ENCODE measurements around the gene MALRD1.

The MALRD1 gene

GRCh38 chr10:19421674-19422073 lies 373.1 kb downstream of the MALRD1 start:
- Histone ChIP-seq H3K9ac (ENCODE audit: low read length) (no peak overlapping the region), H3K27ac (ENCODE audit: low read depth, low read length) (no peak overlapping the region), H3K4me1 (ENCODE audit: control insufficient read depth, insufficient read depth, low read length) (no peaks in the 10 kb centered on the region), H3K4me3 (ENCODE audit: low read length) (no peak overlapping the region), H3K27me3 (ENCODE audit: control insufficient read depth, insufficient read depth, low read length) (no peaks in the 10 kb centered on the region), H3K36me3 (ENCODE audit: control insufficient read depth, insufficient read depth, low read length) (no peaks in the 10 kb centered on the region)

GRCh38 chr10:19426034-19426433 lies 377.4 kb downstream of the MALRD1 start:
- Histone ChIP-seq H3K9ac (ENCODE audit: low read length) (no peak overlapping the region), H3K36me3 (ENCODE audit: control insufficient read depth, insufficient read depth, low read length) (no peaks in the 10 kb centered on the region), H3K4me1 (ENCODE audit: control insufficient read depth, insufficient read depth, low read length) (no peaks in the 10 kb centered on the region)

GRCh38 chr10:19431622-19432351 lies 383.2 kb downstream of the MALRD1 start:
- H3K36me3 ChIP-seq (ENCODE audit: control insufficient read depth, insufficient read depth, low read length), result no peaks in the 10 kb centered on the region
- H3K27ac ChIP-seq (ENCODE audit: low read depth, low read length), result no peak overlapping the region
- no peak overlapping the region for H3K9ac ChIP-seq (ENCODE audit: low read length)
- H3K4me3 ChIP-seq (ENCODE audit: low read length), result no peak overlapping the region
- H3K27me3 ChIP-seq (ENCODE audit: control insufficient read depth, insufficient read depth, low read length), result no peaks in the 10 kb centered on the region
- H3K4me1 ChIP-seq (ENCODE audit: control insufficient read depth, insufficient read depth, low read length), result no peaks in the 10 kb centered on the region

More at GRCh38 chr10:19426034-19426433, 377.4 kb downstream of the MALRD1 start:
- Histone ChIP-seq H3K27me3 (ENCODE audit: control insufficient read depth, insufficient read depth, low read length) (no peaks in the 10 kb centered on the region), H3K27ac (ENCODE audit: low read depth, low read length) (no peak overlapping the region), H3K4me3 (ENCODE audit: low read length) (no peak overlapping the region)

GRCh38 chr10:19449860-19450259 lies 401.3 kb downstream of the MALRD1 start:
- no peak overlapping the region for H3K9ac ChIP-seq (ENCODE audit: low read length)
- no peak overlapping the region for H3K27ac ChIP-seq (ENCODE audit: low read depth, low read length)
- no peaks in the 10 kb centered on the region for H3K4me1 ChIP-seq (ENCODE audit: control insufficient read depth, insufficient read depth, low read length)
- H3K4me3 ChIP-seq (ENCODE audit: low read length), result no peak overlapping the region
- H3K27me3 ChIP-seq (ENCODE audit: control insufficient read depth, insufficient read depth, low read length), result no peaks in the 10 kb centered on the region
- H3K36me3 ChIP-seq (ENCODE audit: control insufficient read depth, insufficient read depth, low read length), result no peaks in the 10 kb centered on the region

- H3K27me3 ChIP-seq (ENCODE audit: control insufficient read depth, insufficient read depth, low read length), result no peaks in the 10 kb centered on the region
- no peaks in the 10 kb centered on the region for H3K36me3 ChIP-seq (ENCODE audit: control insufficient read depth, insufficient read depth, low read length)
- no peaks in the 10 kb centered on the region for H3K4me1 ChIP-seq (ENCODE audit: control insufficient read depth, insufficient read depth, low read length)
- no peak overlapping the region for H3K4me3 ChIP-seq (ENCODE audit: low read length)
- no peak overlapping the region for H3K9ac ChIP-seq (ENCODE audit: low read length)
- no peak overlapping the region for H3K27ac ChIP-seq (ENCODE audit: low read depth, low read length)
Observed at GRCh38 chr10:19451356-19451755, 402.8 kb downstream of the MALRD1 start.

GRCh38 chr10:19451937-19452336 lies 403.3 kb downstream of the MALRD1 start:
- no peak overlapping the region for H3K9ac ChIP-seq (ENCODE audit: low read length)
- H3K4me3 ChIP-seq (ENCODE audit: low read length), result no peak overlapping the region
- no peaks in the 10 kb centered on the region for H3K36me3 ChIP-seq (ENCODE audit: control insufficient read depth, insufficient read depth, low read length)
- no peaks in the 10 kb centered on the region for H3K27me3 ChIP-seq (ENCODE audit: control insufficient read depth, insufficient read depth, low read length)
- no peak overlapping the region for H3K27ac ChIP-seq (ENCODE audit: low read depth, low read length)
- no peaks in the 10 kb centered on the region for H3K4me1 ChIP-seq (ENCODE audit: control insufficient read depth, insufficient read depth, low read length)

- Histone ChIP-seq H3K36me3 (ENCODE audit: control insufficient read depth, insufficient read depth, low read length) (no peaks in the 10 kb centered on the region), H3K27me3 (ENCODE audit: control insufficient read depth, insufficient read depth, low read length) (no peaks in the 10 kb centered on the region), H3K27ac (ENCODE audit: low read depth, low read length) (no peak overlapping the region), H3K9ac (ENCODE audit: low read length) (no peak overlapping the region), H3K4me3 (ENCODE audit: low read length) (no peak overlapping the region), H3K4me1 (ENCODE audit: control insufficient read depth, insufficient read depth, low read length) (no peaks in the 10 kb centered on the region)
Observed at GRCh38 chr10:19453967-19454366, 405.4 kb downstream of the MALRD1 start.

- H3K27me3 ChIP-seq (ENCODE audit: control insufficient read depth, insufficient read depth, low read length), result no peaks in the 10 kb centered on the region
- no peaks in the 10 kb centered on the region for H3K4me1 ChIP-seq (ENCODE audit: control insufficient read depth, insufficient read depth, low read length)
- no peak overlapping the region for H3K9ac ChIP-seq (ENCODE audit: low read length)
- no peak overlapping the region for H3K4me3 ChIP-seq (ENCODE audit: low read length)
- no peaks in the 10 kb centered on the region for H3K36me3 ChIP-seq (ENCODE audit: control insufficient read depth, insufficient read depth, low read length)
- no peak overlapping the region for H3K27ac ChIP-seq (ENCODE audit: low read depth, low read length)
Observed at GRCh38 chr10:19461588-19461987, 413.0 kb downstream of the MALRD1 start.

- no peaks in the 10 kb centered on the region for H3K27me3 ChIP-seq (ENCODE audit: control insufficient read depth, insufficient read depth, low read length)
- no peak overlapping the region for H3K27ac ChIP-seq (ENCODE audit: low read depth, low read length)
- no peaks in the 10 kb centered on the region for H3K4me1 ChIP-seq (ENCODE audit: control insufficient read depth, insufficient read depth, low read length)
- H3K9ac ChIP-seq (ENCODE audit: low read length), result no peak overlapping the region
- H3K4me3 ChIP-seq (ENCODE audit: low read length), result no peak overlapping the region
- H3K36me3 ChIP-seq (ENCODE audit: control insufficient read depth, insufficient read depth, low read length), result no peaks in the 10 kb centered on the region
Observed at GRCh38 chr10:19466709-19467108, 418.1 kb downstream of the MALRD1 start.

- no peak overlapping the region for H3K9ac ChIP-seq (ENCODE audit: low read length)
- H3K36me3 ChIP-seq (ENCODE audit: control insufficient read depth, insufficient read depth, low read length), result no peaks in the 10 kb centered on the region
- H3K4me1 ChIP-seq (ENCODE audit: control insufficient read depth, insufficient read depth, low read length), result no peaks in the 10 kb centered on the region
- no peaks in the 10 kb centered on the region for H3K27me3 ChIP-seq (ENCODE audit: control insufficient read depth, insufficient read depth, low read length)
- H3K27ac ChIP-seq (ENCODE audit: low read depth, low read length), result no peak overlapping the region
- no peak overlapping the region for H3K4me3 ChIP-seq (ENCODE audit: low read length)
Observed at GRCh38 chr10:19468413-19468812, 419.8 kb downstream of the MALRD1 start.

GRCh38 chr10:19469521-19469920 lies 420.9 kb downstream of the MALRD1 start:
- Histone ChIP-seq H3K27me3 (ENCODE audit: control insufficient read depth, insufficient read depth, low read length) (no peaks in the 10 kb centered on the region), H3K4me3 (ENCODE audit: low read length) (no peak overlapping the region), H3K4me1 (ENCODE audit: control insufficient read depth, insufficient read depth, low read length) (no peaks in the 10 kb centered on the region), H3K9ac (ENCODE audit: low read length) (no peak overlapping the region), H3K36me3 (ENCODE audit: control insufficient read depth, insufficient read depth, low read length) (no peaks in the 10 kb centered on the region), H3K27ac (ENCODE audit: low read depth, low read length) (no peak overlapping the region)

GRCh38 chr10:19479854-19480253 lies 431.3 kb downstream of the MALRD1 start:
- Histone ChIP-seq H3K4me3 (ENCODE audit: low read length) (no peak overlapping the region), H3K4me1 (ENCODE audit: control insufficient read depth, insufficient read depth, low read length) (no peaks in the 10 kb centered on the region), H3K36me3 (ENCODE audit: control insufficient read depth, insufficient read depth, low read length) (no peaks in the 10 kb centered on the region), H3K27me3 (ENCODE audit: control insufficient read depth, insufficient read depth, low read length) (no peaks in the 10 kb centered on the region), H3K27ac (ENCODE audit: low read depth, low read length) (no peak overlapping the region), H3K9ac (ENCODE audit: low read length) (no peak overlapping the region)

GRCh38 chr10:19480353-19480752 lies 431.8 kb downstream of the MALRD1 start:
- H3K4me1 ChIP-seq (ENCODE audit: control insufficient read depth, insufficient read depth, low read length), result no peaks in the 10 kb centered on the region
- no peak overlapping the region for H3K9ac ChIP-seq (ENCODE audit: low read length)
- no peak overlapping the region for H3K27ac ChIP-seq (ENCODE audit: low read depth, low read length)
- no peak overlapping the region for H3K4me3 ChIP-seq (ENCODE audit: low read length)
- H3K36me3 ChIP-seq (ENCODE audit: control insufficient read depth, insufficient read depth, low read length), result no peaks in the 10 kb centered on the region
- H3K27me3 ChIP-seq (ENCODE audit: control insufficient read depth, insufficient read depth, low read length), result no peaks in the 10 kb centered on the region

Data from rectal smooth muscle tissue (tissue), 1 donor.